HCT116 (cell line): ENCODE data around the gene GFER. TPM values are rescaled to one million over a fixed set of nuclear protein-coding genes. Genes with fewer than 3 reads are reported as not detected.

ENCODE experiments used
- ATAC-seq: fragments of 200-7000 bp; cut with Tn5 transposase; 2 replicates; pipeline ENCODE4 v1.9.1; 2020; ENCODE audit warnings: mild to moderate bottlenecking, moderate library complexity
- BruUV-seq: library from RNA; stranded (reverse); fragments of 400-500 nt; replicated peaks from 2 replicates; lab custom pipeline; 2021; lab: Mats Ljungman, UMichigan
- CTCF ChIA-PET: fragments of 300-600 bp; sonication (Branson Sonifier 250); formaldehyde crosslinking; loops from one replicate; lab custom pipeline; 2021; ENCODE audit warnings: antibody characterized with exemption; lab: Charles Lee
- POLR2A ChIA-PET: fragments of 300-600, 350-600 bp; sonication (Branson Sonifier 250); formaldehyde crosslinking; loops from one replicate; lab custom pipeline; 2021; ENCODE audit warnings: antibody characterized with exemption; lab: Charles Lee
- RAD21 ChIA-PET, 2 experiments: fragments of 300-600 bp; sonication (Branson Sonifier 250); formaldehyde crosslinking; loops; one replicate each; lab custom pipeline; 2023; ENCODE audit warnings: low total read pairs in 2 of 2; ENCODE audit not compliant: uncharacterized antibody in 2 of 2, unreplicated experiment in 2 of 2, low non-redundant PET in 1 of 2; lab: Charles Lee
- DNase-seq: peaks from one replicate; pipeline ENCODE4 v3.0.0-alpha.2; 2010; ENCODE audit warnings: low read depth, low spot score
- H2AFZ ChIP-seq: fragments of 200-600 bp; shearing (Covaris generic), sonication (generic); 2 replicates; pipeline ENCODE4 v1.6.1; 2017; ENCODE audit warnings: low read depth, mixed run types, mixed read lengths, antibody characterized with exemption, low read length; ENCODE audit not compliant: poor library complexity, severe bottlenecking
- H3K27ac ChIP-seq: 2 replicates; pipeline ENCODE4 v1.5.1; 2012; ENCODE audit warnings: low read depth, low read length
- H3K27me3 ChIP-seq: fragments of 200-600 bp; sonication (generic); 2 replicates; pipeline ENCODE4 v1.6.1; 2016; ENCODE audit warnings: mixed run types, low read length, mixed read lengths; ENCODE audit not compliant: insufficient read depth
- H3K36me3 ChIP-seq, 2 experiments: fragments of 200-500 bp in 1 of 2; fragments of 200-600 bp in 1 of 2; sonication (Bioruptor generic) in 1 of 2; sonication (generic) in 1 of 2; 2 replicates each; pipeline versions ENCODE4 v1.5.1 to v1.6.1; 2014 to 2016; ENCODE audit warnings: low read length in 2 of 2, inconsistent platforms in 1 of 2, mixed read lengths in 1 of 2, mixed run types in 1 of 2; ENCODE audit not compliant: insufficient read depth in 2 of 2, control insufficient read depth in 1 of 2
- H3K4me1 ChIP-seq, 2 experiments: fragments of 200-600 bp in 1 of 2; sonication (generic) in 1 of 2; 2 replicates each; pipeline versions ENCODE4 v1.5.1 to v1.6.1; 2012 to 2017; ENCODE audit warnings: low read length in 2 of 2, inconsistent platforms in 1 of 2, mild to moderate bottlenecking in 1 of 2, mixed read lengths in 1 of 2, mixed run types in 1 of 2, moderate library complexity in 1 of 2; ENCODE audit not compliant: insufficient read depth in 2 of 2, control insufficient read depth in 1 of 2
- H3K4me2 ChIP-seq: fragments of 200-600 bp; sonication (generic); 2 replicates; pipeline ENCODE4 v1.6.1; 2017; ENCODE audit warnings: mixed run types, low read length, mixed read lengths
- H3K4me3 ChIP-seq, 2 experiments: fragments of 200-600 bp in 1 of 2; sonication (generic) in 1 of 2; replicated peaks in 1 of 2; 2 replicates each; pipeline ENCODE4 v1.5.1; 2011 to 2016; ENCODE audit warnings: low read length in 2 of 2, control low read depth in 1 of 2, low read depth in 1 of 2, mild to moderate bottlenecking in 1 of 2, mixed read lengths in 1 of 2, mixed run types in 1 of 2
- H3K79me2 ChIP-seq: fragments of 200-600 bp; sonication (generic); 2 replicates; pipeline ENCODE4 v1.6.1; 2017; ENCODE audit warnings: mild to moderate bottlenecking, mixed run types, low read length, moderate library complexity, mixed read lengths; ENCODE audit not compliant: insufficient read depth
- H3K9ac ChIP-seq: fragments of 200-600 bp; sonication (generic); 2 replicates; pipeline ENCODE4 v1.6.1; 2016; ENCODE audit warnings: low read length, mixed read lengths
- H3K9me2 ChIP-seq: fragments of 200-600 bp; sonication (generic), shearing (Covaris generic); 2 replicates; pipeline ENCODE4 v1.6.1; 2017; ENCODE audit warnings: mixed run types, mild to moderate bottlenecking, moderate library complexity; ENCODE audit not compliant: insufficient read depth
- H3K9me3 ChIP-seq, 2 experiments: fragments of 200-500 bp in 1 of 2; fragments of 200-600 bp in 1 of 2; sonication (Bioruptor generic) in 1 of 2; sonication (generic) in 1 of 2; 2 replicates each; pipeline ENCODE4 v1.6.1; 2014 to 2017; ENCODE audit warnings: low read length in 2 of 2, mixed read lengths in 2 of 2, inconsistent platforms in 1 of 2, low read depth in 1 of 2, mild to moderate bottlenecking in 1 of 2, mixed run types in 1 of 2, moderate library complexity in 1 of 2; ENCODE audit not compliant: control insufficient read depth in 1 of 2, insufficient read depth in 1 of 2
- H4K20me1 ChIP-seq: fragments of 200-600 bp; sonication (generic), shearing (Covaris generic); 2 replicates; pipeline ENCODE4 v1.6.1; 2017; ENCODE audit warnings: mixed run types, mild to moderate bottlenecking, moderate library complexity; ENCODE audit not compliant: insufficient read depth
- ATF3 ChIP-seq: IDR thresholded peaks from 2 replicates; pipeline ENCODE4 v1.6.1; 2012
- CBX3 ChIP-seq: IDR thresholded peaks from 2 replicates; pipeline ENCODE4 v1.6.1; 2012; ENCODE audit warnings: low read depth
- CEBPB ChIP-seq: IDR thresholded peaks from 2 replicates; pipeline ENCODE4 v1.6.1; 2012; ENCODE audit warnings: low read depth
- ELF1 ChIP-seq: IDR thresholded peaks from 2 replicates; pipeline ENCODE4 v1.6.1; 2012; ENCODE audit warnings: low read depth, borderline replicate concordance
- EZH2 ChIP-seq: fragments of 200-600 bp; sonication (generic); IDR thresholded peaks from 2 replicates; pipeline ENCODE4 v1.6.1; 2017; ENCODE audit warnings: antibody characterized with exemption, mixed run types
- EZH2phosphoT487 ChIP-seq: fragments of 200-600 bp; IDR thresholded peaks from 2 replicates; pipeline ENCODE4 v1.6.1; 2018; ENCODE audit warnings: antibody characterized with exemption, borderline replicate concordance
- FOSL1 ChIP-seq: IDR thresholded peaks from 2 replicates; pipeline ENCODE4 v1.6.1; 2012; ENCODE audit warnings: low read depth
- POLR2AphosphoS5 ChIP-seq: IDR thresholded peaks from 2 replicates; pipeline ENCODE4 v1.6.1; 2011; ENCODE audit warnings: mild to moderate bottlenecking, low read depth, low read length, moderate library complexity
- RAD21 ChIP-seq: IDR thresholded peaks from 2 replicates; pipeline ENCODE4 v1.6.1; 2012; ENCODE audit warnings: low read depth, mild to moderate bottlenecking
- REST ChIP-seq: IDR thresholded peaks from 2 replicates; pipeline ENCODE4 v1.6.1; 2012; ENCODE audit warnings: low read depth
- SIN3A ChIP-seq: IDR thresholded peaks from 2 replicates; pipeline ENCODE4 v1.6.1; 2012; ENCODE audit warnings: low read depth
- SP1 ChIP-seq: IDR thresholded peaks from 2 replicates; pipeline ENCODE4 v1.6.1; 2012; ENCODE audit warnings: low read depth
- YY1 ChIP-seq: IDR thresholded peaks from 2 replicates; pipeline ENCODE4 v1.6.1; 2011; ENCODE audit warnings: low read length, low read depth, moderate library complexity, mild to moderate bottlenecking; ENCODE audit not compliant: insufficient replicate concordance; ENCODE audit errors: extremely low read depth
- ZFX ChIP-seq: fragments of 450-650 bp; IDR thresholded peaks from 2 replicates; pipeline ENCODE4 v1.6.1; 2017
- ZNF274 ChIP-seq: fragments of 200-500 bp; sonication (Bioruptor generic); IDR thresholded peaks from 2 replicates; pipeline ENCODE4 v1.6.1; 2014; ENCODE audit warnings: mild to moderate bottlenecking, low read depth, low read length, inconsistent platforms
- intact Hi-C: fragments of 100-400 bp; cut with micrococcal nuclease; formaldehyde crosslinking; loops from 2 replicates; pipeline ENCODE4 v1.10.0; 2022
- total RNA-seq: library from RNA; stranded (reverse); gene quantifications from one replicate; pipeline ENCODE4 v1.2.1, GENCODE V29; 2021; ENCODE audit not compliant: unreplicated experiment
- TF ChIP-seq, protein P1 (sequence below): IDR thresholded peaks from 2 replicates; pipeline ENCODE4 v1.6.1; 2011; ENCODE audit warnings: mild to moderate bottlenecking, low read length, moderate library complexity; ENCODE audit not compliant: insufficient replicate concordance; ENCODE audit errors: extremely low read depth
- TF ChIP-seq, protein P2 (sequence below), 3 experiments: fragments of 200-600 bp in 1 of 3; sonication (generic) in 1 of 3; IDR thresholded peaks in 2 of 3; conservative IDR thresholded peaks in 1 of 3; 2 replicates each; pipeline ENCODE4 v1.5.1; 2012 to 2017; ENCODE audit warnings: low read depth in 2 of 3, low read length in 2 of 3, antibody characterized with exemption in 1 of 3, borderline replicate concordance in 1 of 3, control low read depth in 1 of 3, mild to moderate bottlenecking in 1 of 3, mixed read lengths in 1 of 3, mixed run types in 1 of 3, moderate library complexity in 1 of 3; ENCODE audit not compliant: insufficient read depth in 1 of 3

The GFER gene
- total RNA-seq, 1 experiment from 2014 or later, result 47.3 TPM

DNA sequence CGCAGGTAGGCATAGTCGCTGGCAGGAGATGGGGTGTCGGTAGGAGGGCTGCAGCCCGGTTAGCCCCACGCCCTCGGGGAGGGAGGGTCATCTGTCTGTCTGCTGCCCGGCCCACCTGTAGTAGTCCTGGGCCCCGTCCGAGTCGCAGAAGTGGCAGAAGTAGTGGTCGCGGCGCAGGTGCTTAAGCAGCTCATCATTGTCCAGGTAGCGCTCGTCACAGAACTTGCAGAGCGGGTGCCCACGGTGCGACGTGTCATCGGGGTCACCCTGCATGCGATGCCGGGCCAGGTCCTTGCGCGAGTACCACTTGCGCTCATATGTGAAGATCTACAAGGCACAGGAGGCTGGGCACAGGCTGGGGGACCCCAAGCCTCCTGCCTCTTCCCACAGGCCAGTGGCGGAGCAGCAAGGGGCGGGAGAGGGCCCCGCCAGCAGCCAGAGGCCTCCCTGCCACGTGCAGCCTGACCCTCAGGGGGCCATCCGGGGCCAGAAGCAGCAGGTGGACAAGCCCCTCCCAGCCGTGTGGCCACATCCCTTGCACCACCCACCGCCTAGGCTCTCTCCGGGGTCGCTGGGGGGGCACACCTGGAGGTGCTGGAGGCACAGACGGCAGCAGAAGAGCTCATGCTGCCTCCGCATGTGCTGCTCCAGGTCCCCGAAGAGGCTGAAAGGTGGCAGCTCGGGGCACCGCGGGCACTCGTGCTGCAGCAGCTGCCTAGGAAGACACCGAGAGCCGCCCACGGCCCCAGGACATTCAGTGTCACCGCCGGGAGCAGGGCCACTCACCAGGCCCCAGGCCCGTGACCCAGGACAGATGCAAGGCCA lies 18.6 kb downstream of the GFER start:
- TF ChIP-seq EZH2 (no peak), ZNF274 (no peak), CBX3 (no peak), FOSL1 (no peak), ZFX (no peak), YY1 (no peak), SIN3A (no peak), RAD21 (no peak), CEBPB (no peak), ELF1 (no peak), REST (no peak), EZH2phosphoT487 (no peak), SP1 (no peak), ATF3 (no peak), POLR2AphosphoS5 (no peak)
- TF ChIP-seq, protein P1, sequence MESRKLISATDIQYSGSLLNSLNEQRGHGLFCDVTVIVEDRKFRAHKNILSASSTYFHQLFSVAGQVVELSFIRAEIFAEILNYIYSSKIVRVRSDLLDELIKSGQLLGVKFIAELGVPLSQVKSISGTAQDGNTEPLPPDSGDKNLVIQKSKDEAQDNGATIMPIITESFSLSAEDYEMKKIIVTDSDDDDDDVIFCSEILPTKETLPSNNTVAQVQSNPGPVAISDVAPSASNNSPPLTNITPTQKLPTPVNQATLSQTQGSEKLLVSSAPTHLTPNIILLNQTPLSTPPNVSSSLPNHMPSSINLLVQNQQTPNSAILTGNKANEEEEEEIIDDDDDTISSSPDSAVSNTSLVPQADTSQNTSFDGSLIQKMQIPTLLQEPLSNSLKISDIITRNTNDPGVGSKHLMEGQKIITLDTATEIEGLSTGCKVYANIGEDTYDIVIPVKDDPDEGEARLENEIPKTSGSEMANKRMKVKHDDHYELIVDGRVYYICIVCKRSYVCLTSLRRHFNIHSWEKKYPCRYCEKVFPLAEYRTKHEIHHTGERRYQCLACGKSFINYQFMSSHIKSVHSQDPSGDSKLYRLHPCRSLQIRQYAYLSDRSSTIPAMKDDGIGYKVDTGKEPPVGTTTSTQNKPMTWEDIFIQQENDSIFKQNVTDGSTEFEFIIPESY, result no peak
- TF ChIP-seq, protein P2, sequence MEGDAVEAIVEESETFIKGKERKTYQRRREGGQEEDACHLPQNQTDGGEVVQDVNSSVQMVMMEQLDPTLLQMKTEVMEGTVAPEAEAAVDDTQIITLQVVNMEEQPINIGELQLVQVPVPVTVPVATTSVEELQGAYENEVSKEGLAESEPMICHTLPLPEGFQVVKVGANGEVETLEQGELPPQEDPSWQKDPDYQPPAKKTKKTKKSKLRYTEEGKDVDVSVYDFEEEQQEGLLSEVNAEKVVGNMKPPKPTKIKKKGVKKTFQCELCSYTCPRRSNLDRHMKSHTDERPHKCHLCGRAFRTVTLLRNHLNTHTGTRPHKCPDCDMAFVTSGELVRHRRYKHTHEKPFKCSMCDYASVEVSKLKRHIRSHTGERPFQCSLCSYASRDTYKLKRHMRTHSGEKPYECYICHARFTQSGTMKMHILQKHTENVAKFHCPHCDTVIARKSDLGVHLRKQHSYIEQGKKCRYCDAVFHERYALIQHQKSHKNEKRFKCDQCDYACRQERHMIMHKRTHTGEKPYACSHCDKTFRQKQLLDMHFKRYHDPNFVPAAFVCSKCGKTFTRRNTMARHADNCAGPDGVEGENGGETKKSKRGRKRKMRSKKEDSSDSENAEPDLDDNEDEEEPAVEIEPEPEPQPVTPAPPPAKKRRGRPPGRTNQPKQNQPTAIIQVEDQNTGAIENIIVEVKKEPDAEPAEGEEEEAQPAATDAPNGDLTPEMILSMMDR (IDR thresholded peaks at IDR 0.05 in 2 of 3, conservative IDR thresholded peaks at IDR 0.05 in 1 of 3; ENCODE audit: borderline replicate concordance in 1 of 3, insufficient read depth in 1 of 3, low read depth in 2 of 3, low read length in 2 of 3), result no peak
- no peaks in the 10 kb centered on the region for H3K9me3 ChIP-seq
- POLR2A ChIA-PET, result interaction anchor here (2.1 to 2.6 kb wide), 2 partner anchors 38 to 138 kb away, joined by 9 to 10 read pairs; partner anchors contain the start of gene RPS2
- H3K9me2 ChIP-seq, result no peaks in the 10 kb centered on the region
- intact Hi-C loops, result loop anchor here (5.0 kb wide), 1 partner anchor 140 kb away; no protein-coding TSS in a partner anchor
- H3K4me1 ChIP-seq, result peaks cover 13 to 38% of the 10 kb centered on the region in 2 experiments
- DNase-seq (no peak), ATAC-seq (no peak)
- peak overlapping the region; percentile 19; the same call in 1 of the 2 replicates for H3K27ac ChIP-seq
- H3K4me3 ChIP-seq, result no peak overlapping the region
- no peak overlapping the region for H3K9ac ChIP-seq
- peaks cover 23 to 53% of the 10 kb centered on the region in 2 experiments; a peak in 3 of 4 replicates for H3K36me3 ChIP-seq
- CTCF ChIA-PET, result interaction anchor here (1.4 to 1.6 kb wide), 2 partner anchors 14 to 20 kb away, joined by 3 to 12 read pairs; no protein-coding TSS in a partner anchor
- RAD21 ChIA-PET, result no interaction called here
- BruUV-seq, result no TSS peak
- H4K20me1 ChIP-seq, result no peaks in the 10 kb centered on the region; the same call in 1 of the 2 replicates
- H3K27me3 ChIP-seq, result no peaks in the 10 kb centered on the region
- H2AFZ ChIP-seq, result no peak overlapping the region
- no peak overlapping the region for H3K4me2 ChIP-seq
- peaks cover 63% of the 10 kb centered on the region for H3K79me2 ChIP-seq
